Cardiac muscle cell (in vitro differentiated cells and primary cell): Measurements from ENCODE around the gene RAPGEF4. TPM values are rescaled to one million over a fixed set of nuclear protein-coding genes. Genes with fewer than 3 reads are reported as not detected.

Experiments used
- DNase-seq, 2 donors: peaks; one replicate each; pipeline versions ENCODE4 v3.0.0 to v3.0.0-alpha.2; 2010 to 2017; ENCODE audit warnings: low read depth in 1 of 2, low spot score in 1 of 2
- H3K27ac ChIP-seq: fragments of 200-600 bp; sonication (generic); 2 replicates; pipeline ENCODE4 v1.5.1; 2016
- H3K27me3 ChIP-seq: fragments of 200-600 bp; sonication (generic); 2 replicates; pipeline ENCODE4 v1.6.0; 2016; ENCODE audit warnings: control low read depth
- H3K36me3 ChIP-seq: fragments of 200-600 bp; sonication (generic); 2 replicates; pipeline ENCODE4 v1.5.1; 2016; ENCODE audit warnings: control low read depth
- H3K4me1 ChIP-seq: fragments of 200-600 bp; sonication (generic); 2 replicates; pipeline ENCODE4 v1.8.1; 2017; ENCODE audit warnings: low read depth, mild to moderate bottlenecking, mixed run types
- H3K4me3 ChIP-seq: fragments of 200-600 bp; sonication (generic); 2 replicates; pipeline ENCODE4 v1.5.1; 2016; ENCODE audit warnings: mild to moderate bottlenecking
- H3K9me3 ChIP-seq: fragments of 200-600 bp; sonication (generic); 2 replicates; pipeline ENCODE4 v1.5.1; 2017; ENCODE audit warnings: low read depth, mild to moderate bottlenecking, control low read depth
- polyA plus RNA-seq: library from polyadenylated mRNA; unstranded; fragments of >200 nt; fragmentation: Nextera tagmentation; extraction: Ambion mirVana; gene quantifications from 2 replicates; pipeline ENCODE4 v1.2.1, GENCODE V29; 2016
- total RNA-seq: library from RNA; depleted of rRNA; stranded (reverse); fragments of >200 nt; gene quantifications from 2 replicates; pipeline ENCODE4 v1.2.3, GENCODE V29; 2016
- TF ChIP-seq, protein P1 (sequence below): IDR thresholded peaks from 2 replicates; pipeline ENCODE4 v1.5.1; 2012; ENCODE audit warnings: low read depth, mild to moderate bottlenecking, low read length

RAPGEF4 gene
- total and polyA plus RNA-seq, 2 experiments from 2014 or later, result 5.3 to 21.2 TPM

DNA sequence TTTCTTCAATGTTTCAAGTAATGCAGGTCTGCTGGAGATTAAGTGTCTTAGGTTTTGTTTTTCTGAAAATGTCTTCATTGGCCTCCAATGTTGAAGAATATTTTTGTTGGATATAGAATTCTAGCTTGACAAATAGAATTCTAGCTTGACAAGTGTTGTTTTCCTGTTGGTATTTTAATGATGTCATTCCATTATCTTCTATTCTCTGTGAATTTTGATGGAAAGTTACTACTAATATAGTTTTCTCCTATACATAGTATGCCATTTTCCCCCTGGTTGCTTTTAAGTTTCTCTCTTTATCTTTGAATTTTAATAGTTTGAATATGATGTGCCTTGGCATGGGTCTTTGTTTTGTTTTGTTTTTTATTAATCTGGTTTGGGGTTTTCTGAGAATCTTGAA lies 119.9 kb downstream of the RAPGEF4 start:
- Histone ChIP-seq H3K27ac (no peak overlapping the region), H3K4me3 (no peak overlapping the region), H3K4me1 (peaks cover 16% of the 10 kb centered on the region), H3K9me3 (no peaks in the 10 kb centered on the region), H3K27me3 (no peaks in the 10 kb centered on the region), H3K36me3 (no peaks in the 10 kb centered on the region)
- TF ChIP-seq, protein P1, sequence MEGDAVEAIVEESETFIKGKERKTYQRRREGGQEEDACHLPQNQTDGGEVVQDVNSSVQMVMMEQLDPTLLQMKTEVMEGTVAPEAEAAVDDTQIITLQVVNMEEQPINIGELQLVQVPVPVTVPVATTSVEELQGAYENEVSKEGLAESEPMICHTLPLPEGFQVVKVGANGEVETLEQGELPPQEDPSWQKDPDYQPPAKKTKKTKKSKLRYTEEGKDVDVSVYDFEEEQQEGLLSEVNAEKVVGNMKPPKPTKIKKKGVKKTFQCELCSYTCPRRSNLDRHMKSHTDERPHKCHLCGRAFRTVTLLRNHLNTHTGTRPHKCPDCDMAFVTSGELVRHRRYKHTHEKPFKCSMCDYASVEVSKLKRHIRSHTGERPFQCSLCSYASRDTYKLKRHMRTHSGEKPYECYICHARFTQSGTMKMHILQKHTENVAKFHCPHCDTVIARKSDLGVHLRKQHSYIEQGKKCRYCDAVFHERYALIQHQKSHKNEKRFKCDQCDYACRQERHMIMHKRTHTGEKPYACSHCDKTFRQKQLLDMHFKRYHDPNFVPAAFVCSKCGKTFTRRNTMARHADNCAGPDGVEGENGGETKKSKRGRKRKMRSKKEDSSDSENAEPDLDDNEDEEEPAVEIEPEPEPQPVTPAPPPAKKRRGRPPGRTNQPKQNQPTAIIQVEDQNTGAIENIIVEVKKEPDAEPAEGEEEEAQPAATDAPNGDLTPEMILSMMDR, result no peak
- no peak for DNase-seq

DNA sequence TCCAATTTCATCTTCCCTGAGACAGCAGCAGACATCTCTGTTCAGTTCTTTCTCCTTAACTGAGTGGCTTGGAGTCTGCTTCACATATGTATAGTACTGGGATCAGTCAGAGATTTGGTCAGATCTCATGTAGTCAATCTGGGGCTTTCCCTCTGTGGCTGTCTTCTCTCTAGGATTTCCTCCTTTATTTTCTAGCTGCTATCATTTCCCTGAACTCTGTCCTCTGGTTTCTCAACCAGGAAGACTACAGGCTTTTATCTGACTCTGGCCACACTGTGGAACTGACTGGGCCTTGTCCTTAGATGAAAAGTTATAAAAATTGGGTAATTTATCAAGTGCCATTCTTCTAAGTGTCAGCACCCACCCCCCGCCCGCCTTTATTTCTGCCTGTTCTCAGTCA lies 121.0 kb downstream of the RAPGEF4 start:
- Histone ChIP-seq H3K4me1 (peaks cover 16% of the 10 kb centered on the region), H3K36me3 (no peaks in the 10 kb centered on the region), H3K9me3 (no peaks in the 10 kb centered on the region), H3K4me3 (no peak overlapping the region), H3K27me3 (no peaks in the 10 kb centered on the region), H3K27ac (no peak overlapping the region)
- TF ChIP-seq, protein P1, result no peak
- peak in 1 of 2 donors; percentile 46 for DNase-seq

DNA sequence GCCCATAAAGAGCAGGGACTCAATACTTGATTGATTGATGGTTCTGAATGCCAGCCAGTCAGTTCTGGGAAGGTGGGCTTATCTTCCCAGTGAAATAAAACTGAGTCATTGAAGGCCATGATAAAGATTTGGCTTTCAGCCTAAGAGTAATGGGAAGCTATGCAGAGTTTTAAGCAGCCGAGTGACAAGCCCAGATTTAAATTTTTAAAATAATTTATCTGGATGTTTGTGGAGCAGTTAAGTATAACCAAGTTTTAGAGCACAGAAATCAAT lies 122.8 kb downstream of the RAPGEF4 start:
- Histone ChIP-seq H3K9me3 (no peaks in the 10 kb centered on the region), H3K27me3 (no peaks in the 10 kb centered on the region), H3K4me3 (no peak overlapping the region), H3K4me1 (peaks cover 16% of the 10 kb centered on the region), H3K36me3 (no peaks in the 10 kb centered on the region), H3K27ac (no peak overlapping the region)
- peak in 1 of 2 donors; percentile 66 for DNase-seq
- TF ChIP-seq, protein P1, result no peak

DNA sequence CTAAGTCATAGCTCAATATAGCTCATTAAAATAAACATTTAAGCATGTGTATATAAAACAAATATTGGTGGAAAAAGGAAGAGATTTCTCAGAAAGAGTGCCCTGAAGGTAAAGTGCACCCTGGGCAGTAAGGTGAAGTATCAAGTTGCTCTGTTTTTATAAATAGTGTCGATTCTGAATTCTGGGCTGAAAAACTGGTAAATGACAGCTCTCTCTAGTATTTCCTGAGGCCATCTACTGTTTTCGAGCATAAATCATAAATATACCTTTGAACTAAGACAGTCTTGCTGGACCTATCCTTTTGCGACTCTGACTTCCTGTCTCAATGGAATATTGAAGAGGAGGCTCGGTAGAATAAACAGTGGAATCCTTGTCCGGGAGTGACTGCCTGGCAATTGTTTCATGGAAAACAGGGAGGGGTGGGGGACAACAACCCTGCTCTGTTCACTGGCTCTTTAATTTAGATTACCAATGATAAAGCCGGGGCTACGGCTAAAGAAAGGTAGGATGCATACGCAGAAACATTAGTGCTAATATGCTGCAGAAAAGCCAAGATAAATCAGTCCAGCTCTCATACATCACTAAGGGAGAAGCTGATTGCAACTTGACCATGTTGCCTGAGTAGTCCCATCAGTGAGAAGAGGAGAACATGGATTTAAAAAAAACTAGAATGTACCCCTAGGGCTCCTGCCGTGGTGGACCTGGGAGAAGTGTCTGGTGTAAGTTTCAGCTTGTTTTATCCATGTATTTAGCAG lies 124.1 kb downstream of the RAPGEF4 start:
- peak in 1 of 2 donors; percentile 21 for DNase-seq
- Histone ChIP-seq H3K27ac (no peak overlapping the region), H3K36me3 (no peaks in the 10 kb centered on the region), H3K9me3 (no peaks in the 10 kb centered on the region), H3K4me3 (no peak overlapping the region), H3K4me1 (peaks cover 16% of the 10 kb centered on the region), H3K27me3 (no peaks in the 10 kb centered on the region)
- TF ChIP-seq, protein P1, result no peak

DNA sequence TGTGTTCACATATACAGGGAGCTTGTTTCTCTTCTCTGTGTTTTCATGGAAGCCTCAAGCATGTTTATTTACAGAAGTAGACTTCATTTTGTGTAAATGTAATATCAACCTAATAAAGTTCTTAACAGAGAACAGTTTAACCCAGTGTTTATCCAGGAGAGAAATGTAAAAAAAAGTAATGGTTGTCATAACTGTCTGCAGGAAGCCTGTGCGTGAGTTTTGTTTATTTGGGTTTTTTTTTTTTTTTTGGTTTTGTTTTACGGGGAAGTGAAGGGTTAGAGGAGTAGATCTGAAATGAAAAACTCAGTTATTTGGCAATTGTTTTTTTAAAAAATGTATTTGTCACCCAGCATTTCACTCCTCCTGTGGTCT lies 124.7 kb downstream of the RAPGEF4 start:
- H3K9me3 ChIP-seq, result no peaks in the 10 kb centered on the region
- H3K4me1 ChIP-seq, result peaks cover 16% of the 10 kb centered on the region
- no peak overlapping the region for H3K27ac ChIP-seq
- TF ChIP-seq, protein P1, result no peak
- no peaks in the 10 kb centered on the region for H3K36me3 ChIP-seq
- DNase-seq, result no peak
- no peak overlapping the region for H3K4me3 ChIP-seq
- H3K27me3 ChIP-seq, result no peaks in the 10 kb centered on the region
